Neutrophil (primary cell): ENCODE data around the gene ENOPH1.

Experiments used
- H3K27ac ChIP-seq: fragments of 200-600 bp; sonication (generic); 2 replicates; pipeline ENCODE4 v1.5.1; 2016; ENCODE audit warnings: mild to moderate bottlenecking, moderate library complexity
- H3K27me3 ChIP-seq: fragments of 200-600 bp; sonication (generic); 2 replicates; pipeline ENCODE4 v1.6.0; 2016; ENCODE audit warnings: mild to moderate bottlenecking
- H3K36me3 ChIP-seq: fragments of 200-600 bp; sonication (generic); 2 replicates; pipeline ENCODE4 v1.5.1; 2017
- H3K4me1 ChIP-seq, 2 experiments: fragments of 200-600 bp in 1 of 2; sonication (generic) in 1 of 2; 1 replicate in 1 of 2; 2 replicates in 1 of 2; pipeline versions ENCODE4 v1.5.1 to v1.6.1; 2013 to 2016; ENCODE audit warnings: low read depth in 1 of 2, low read length in 1 of 2, mild to moderate bottlenecking in 1 of 2, moderate library complexity in 1 of 2; ENCODE audit not compliant: control insufficient read depth in 1 of 2, insufficient read depth in 1 of 2
- H3K4me3 ChIP-seq, 2 experiments: fragments of 200-600 bp in 1 of 2; sonication (generic) in 1 of 2; 1 replicate in 1 of 2; 2 replicates in 1 of 2; pipeline ENCODE4 v1.5.1; 2013 to 2016; ENCODE audit warnings: low read depth in 1 of 2, low read length in 1 of 2, mild to moderate bottlenecking in 1 of 2, moderate library complexity in 1 of 2
- H3K9me3 ChIP-seq: fragments of 200-600 bp; sonication (generic); 2 replicates; pipeline ENCODE4 v1.5.1; 2016
- TF ChIP-seq, protein P1 (sequence below): fragments of 200-600 bp; sonication (generic); IDR thresholded peaks from 2 replicates; pipeline ENCODE4 v1.5.1; 2016; ENCODE audit warnings: antibody characterized with exemption

Gene ENOPH1

DNA sequence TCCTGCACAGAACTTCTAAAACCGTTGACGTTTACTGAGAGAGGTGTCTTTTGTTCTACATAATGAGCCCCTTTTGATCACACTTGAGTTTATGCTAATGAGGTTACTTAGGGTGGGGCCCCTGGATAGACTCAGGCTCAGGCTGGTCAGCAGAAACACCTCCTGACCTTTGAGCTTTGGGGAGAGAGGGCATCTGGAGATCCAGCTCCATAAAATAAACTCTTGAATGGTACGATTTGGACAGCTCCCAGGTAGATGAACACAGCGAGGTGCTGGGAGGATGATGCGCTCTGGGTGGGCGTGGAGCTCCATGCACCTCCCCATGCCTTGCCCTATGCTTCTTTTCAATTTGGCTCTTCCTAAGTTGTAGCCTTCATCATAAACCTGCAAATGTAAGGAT, 52.0 kb downstream of the ENOPH1 start:
- TF ChIP-seq, protein P1, sequence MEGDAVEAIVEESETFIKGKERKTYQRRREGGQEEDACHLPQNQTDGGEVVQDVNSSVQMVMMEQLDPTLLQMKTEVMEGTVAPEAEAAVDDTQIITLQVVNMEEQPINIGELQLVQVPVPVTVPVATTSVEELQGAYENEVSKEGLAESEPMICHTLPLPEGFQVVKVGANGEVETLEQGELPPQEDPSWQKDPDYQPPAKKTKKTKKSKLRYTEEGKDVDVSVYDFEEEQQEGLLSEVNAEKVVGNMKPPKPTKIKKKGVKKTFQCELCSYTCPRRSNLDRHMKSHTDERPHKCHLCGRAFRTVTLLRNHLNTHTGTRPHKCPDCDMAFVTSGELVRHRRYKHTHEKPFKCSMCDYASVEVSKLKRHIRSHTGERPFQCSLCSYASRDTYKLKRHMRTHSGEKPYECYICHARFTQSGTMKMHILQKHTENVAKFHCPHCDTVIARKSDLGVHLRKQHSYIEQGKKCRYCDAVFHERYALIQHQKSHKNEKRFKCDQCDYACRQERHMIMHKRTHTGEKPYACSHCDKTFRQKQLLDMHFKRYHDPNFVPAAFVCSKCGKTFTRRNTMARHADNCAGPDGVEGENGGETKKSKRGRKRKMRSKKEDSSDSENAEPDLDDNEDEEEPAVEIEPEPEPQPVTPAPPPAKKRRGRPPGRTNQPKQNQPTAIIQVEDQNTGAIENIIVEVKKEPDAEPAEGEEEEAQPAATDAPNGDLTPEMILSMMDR: no peak
- no peak overlapping the region for H3K4me3 ChIP-seq
- no peaks in the 10 kb centered on the region for H3K9me3 ChIP-seq
- no peaks in the 10 kb centered on the region for H3K4me1 ChIP-seq
- H3K36me3 ChIP-seq: no peaks in the 10 kb centered on the region
- no peak overlapping the region for H3K27ac ChIP-seq
- no peaks in the 10 kb centered on the region for H3K27me3 ChIP-seq

DNA sequence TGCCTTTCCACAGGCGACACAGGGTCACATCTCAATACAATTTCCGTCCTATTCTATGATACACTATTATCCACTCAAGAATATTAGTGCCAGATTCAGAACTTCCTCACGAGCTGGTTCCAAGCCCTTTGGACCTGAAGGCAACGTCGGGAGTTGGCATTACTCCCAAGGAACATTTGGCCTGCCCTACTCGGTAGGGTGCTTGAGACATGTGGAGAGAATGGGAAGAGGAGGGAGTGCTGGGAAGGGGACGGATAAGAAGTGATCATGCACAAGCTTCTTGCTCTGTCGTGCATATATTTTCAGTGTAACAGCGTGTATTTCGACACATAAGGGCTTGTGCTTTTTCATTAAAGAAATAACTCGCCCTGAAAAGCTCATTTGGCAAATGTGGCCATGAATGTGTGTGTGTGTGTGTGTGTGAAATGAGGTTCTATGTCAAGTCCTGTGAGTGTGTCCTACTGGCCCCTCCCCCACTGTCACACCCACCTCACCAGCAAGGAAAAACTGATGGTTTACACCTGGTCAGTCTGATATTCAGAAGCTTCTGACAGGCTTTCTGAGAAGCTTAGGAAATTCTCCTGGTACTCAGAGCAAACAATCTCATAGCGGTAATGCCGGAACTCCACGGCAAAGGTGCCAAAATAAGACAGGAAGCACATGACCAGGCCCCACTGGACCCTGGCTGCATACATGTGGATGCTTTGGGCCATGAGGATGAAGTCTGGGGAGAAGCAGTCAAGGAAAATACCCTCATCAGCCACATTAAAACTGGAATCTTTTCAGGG, 54.8 kb downstream of the ENOPH1 start:
- Histone ChIP-seq H3K9me3 (no peaks in the 10 kb centered on the region), H3K4me3 (no peak overlapping the region), H3K36me3 (no peaks in the 10 kb centered on the region), H3K27ac (no peak overlapping the region), H3K4me1 (no peaks in the 10 kb centered on the region), H3K27me3 (no peaks in the 10 kb centered on the region)
- TF ChIP-seq, protein P1: no peak

DNA sequence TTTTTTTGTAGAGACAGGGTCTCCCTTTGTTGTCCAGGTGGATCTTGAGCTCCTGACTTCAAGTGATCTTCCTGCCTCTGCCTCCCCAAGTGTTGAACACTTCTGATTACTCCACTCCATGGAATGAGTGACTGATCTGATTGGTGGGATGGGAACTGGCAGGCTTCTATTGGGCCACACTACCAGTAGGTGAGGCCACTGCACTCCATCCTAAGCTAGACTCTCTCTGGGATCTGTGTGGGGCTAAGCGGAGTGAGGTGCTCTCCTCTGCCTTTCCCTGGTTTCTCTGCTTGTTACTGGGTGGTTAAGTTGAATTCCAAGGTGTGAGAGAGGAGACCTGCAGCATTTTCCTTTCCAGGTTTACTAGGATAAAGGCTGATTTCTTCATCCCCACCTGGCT, 58.7 kb downstream of the ENOPH1 start:
- Histone ChIP-seq H3K27me3 (no peaks in the 10 kb centered on the region), H3K4me3 (no peak overlapping the region), H3K9me3 (no peaks in the 10 kb centered on the region), H3K27ac (no peak overlapping the region), H3K4me1 (no peaks in the 10 kb centered on the region), H3K36me3 (no peaks in the 10 kb centered on the region)
- TF ChIP-seq, protein P1: no peak

DNA sequence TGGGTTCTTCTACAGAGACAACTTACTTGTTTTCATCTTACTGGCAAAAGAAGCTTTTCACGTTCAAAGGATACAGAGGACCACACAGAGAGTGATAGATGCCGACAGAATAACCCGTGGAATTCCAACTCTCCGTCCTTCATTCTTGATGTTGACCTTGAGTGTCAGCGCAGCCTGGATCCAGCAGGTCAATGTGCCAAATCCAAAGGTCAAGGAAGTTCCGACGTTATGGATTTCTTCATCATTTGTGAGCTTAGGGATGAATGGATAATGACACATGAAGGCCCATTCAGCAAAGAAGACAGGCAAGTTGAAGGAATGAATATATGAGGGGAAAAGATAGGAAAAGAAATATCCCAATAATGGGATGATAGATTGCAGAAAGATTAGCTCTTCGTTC, 59.6 kb downstream of the ENOPH1 start:
- Histone ChIP-seq H3K27ac (no peak overlapping the region), H3K27me3 (no peaks in the 10 kb centered on the region), H3K4me3 (no peak overlapping the region), H3K4me1 (no peaks in the 10 kb centered on the region), H3K36me3 (no peaks in the 10 kb centered on the region), H3K9me3 (no peaks in the 10 kb centered on the region)
- TF ChIP-seq, protein P1: no peak

DNA sequence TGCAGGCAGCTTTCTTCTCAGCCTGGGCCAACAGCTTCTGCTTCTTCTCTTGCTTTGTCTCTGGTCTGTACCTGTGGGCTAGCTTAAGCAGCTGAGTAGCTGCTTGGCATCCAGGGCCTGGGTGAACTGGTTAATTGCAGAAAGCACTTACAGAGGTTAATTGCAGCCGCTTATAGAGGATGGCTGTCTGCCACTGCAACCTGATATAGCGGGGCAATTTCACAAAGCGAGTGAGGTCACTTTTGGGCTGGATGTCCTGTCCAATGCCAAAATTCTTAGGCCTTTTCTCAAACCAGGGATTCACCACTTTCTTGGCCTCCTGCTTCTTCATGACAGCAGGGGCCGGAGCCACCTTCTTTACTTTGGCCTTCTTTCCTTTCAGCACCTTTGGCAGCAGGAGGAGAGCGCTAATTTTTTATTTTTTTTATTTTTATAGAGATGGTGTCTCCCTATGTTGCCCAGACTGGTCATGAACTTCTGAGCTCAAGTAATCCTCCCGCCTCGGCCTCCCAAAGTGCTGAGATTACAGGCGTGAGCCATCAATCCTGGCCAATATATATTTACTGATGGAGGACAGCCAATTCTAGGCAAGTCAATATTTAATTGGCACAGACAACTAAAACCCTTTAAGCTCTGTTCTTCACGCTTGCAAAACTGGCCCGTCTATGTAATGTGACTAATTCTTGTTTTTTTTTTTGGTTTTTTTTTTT, 61.0 kb downstream of the ENOPH1 start:
- H3K4me3 ChIP-seq: no peak overlapping the region
- TF ChIP-seq, protein P1: no peak
- H3K27me3 ChIP-seq: no peaks in the 10 kb centered on the region
- H3K27ac ChIP-seq: no peak overlapping the region
- H3K36me3 ChIP-seq: no peaks in the 10 kb centered on the region
- H3K9me3 ChIP-seq: no peaks in the 10 kb centered on the region
- no peaks in the 10 kb centered on the region for H3K4me1 ChIP-seq
